Nephron (organoid): ENCODE data around the gene ADCK1.
"Not testable (repeated sequence)": the region's sequence is repeated elsewhere in the genome, so short reads cannot be mapped to it uniquely, and the experiment has no call there.

Experiments used
- H3K27ac Mint-ChIP-seq, 3 experiments: 2 replicates each; pipeline ENCODE4 v1.8.0; 2020; ENCODE audit warnings: mixed read lengths in 3 of 3, mild to moderate bottlenecking in 2 of 3, moderate library complexity in 1 of 3
- H3K27me3 Mint-ChIP-seq: 2 replicates; pipeline ENCODE4 v1.8.0; 2021; ENCODE audit warnings: low read depth, mild to moderate bottlenecking, moderate library complexity, mixed read lengths
- H3K36me3 Mint-ChIP-seq: 2 replicates; pipeline ENCODE4 v1.8.0; 2020; ENCODE audit warnings: low read depth, mixed read lengths
- H3K4me1 Mint-ChIP-seq: 2 replicates; pipeline ENCODE4 v1.8.0; 2020; ENCODE audit warnings: mixed read lengths
- H3K4me3 Mint-ChIP-seq, 3 experiments: 2 replicates each; pipeline ENCODE4 v1.8.0; 2020; ENCODE audit warnings: mild to moderate bottlenecking in 3 of 3, mixed read lengths in 3 of 3, moderate library complexity in 2 of 3
- H3K9me3 Mint-ChIP-seq: 2 replicates; pipeline ENCODE4 v1.8.0; 2020; ENCODE audit warnings: mixed read lengths
- TF ChIP-seq, protein P1 (sequence below), 3 experiments: fragments of 200-600 bp; sonication (generic); IDR thresholded peaks; one replicate each; pipeline ENCODE4 v1.5.0; 2021; ENCODE audit warnings: antibody characterized with exemption in 3 of 3; ENCODE audit not compliant: unreplicated experiment in 3 of 3

ADCK1 gene

DNA sequence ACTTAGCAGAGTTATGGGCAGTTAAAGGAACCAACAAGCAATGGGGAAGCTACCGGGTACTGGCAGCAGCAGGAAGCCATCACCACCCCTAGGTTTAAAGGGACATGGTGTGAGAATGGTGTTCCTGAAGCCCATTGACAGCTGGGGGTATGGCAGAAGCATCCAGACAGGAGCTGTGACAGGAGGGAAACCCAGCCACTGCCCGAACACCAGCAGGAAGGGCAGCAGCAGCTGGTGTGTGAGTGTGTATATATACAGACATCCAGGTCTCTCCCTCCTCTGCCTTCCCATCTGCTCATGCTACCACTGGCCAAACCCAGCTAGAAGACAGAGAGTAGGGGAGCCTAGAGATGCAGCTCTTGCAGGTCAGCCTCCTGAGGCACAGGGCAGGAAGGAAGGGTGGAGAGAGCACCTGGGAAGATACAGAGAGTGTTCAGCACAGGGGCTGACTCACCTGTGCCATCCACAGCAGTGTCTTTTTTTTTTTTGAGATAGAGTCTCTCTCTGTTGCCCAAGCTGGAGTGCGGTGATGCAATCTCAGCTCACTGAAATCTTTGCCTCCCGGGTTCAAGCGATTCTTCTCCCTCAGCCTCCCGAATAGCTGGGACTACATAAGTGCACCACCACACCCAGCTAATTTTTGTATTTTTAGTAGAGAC lies 9.2 kb upstream of the ADCK1 start:
- TF ChIP-seq, protein P1, sequence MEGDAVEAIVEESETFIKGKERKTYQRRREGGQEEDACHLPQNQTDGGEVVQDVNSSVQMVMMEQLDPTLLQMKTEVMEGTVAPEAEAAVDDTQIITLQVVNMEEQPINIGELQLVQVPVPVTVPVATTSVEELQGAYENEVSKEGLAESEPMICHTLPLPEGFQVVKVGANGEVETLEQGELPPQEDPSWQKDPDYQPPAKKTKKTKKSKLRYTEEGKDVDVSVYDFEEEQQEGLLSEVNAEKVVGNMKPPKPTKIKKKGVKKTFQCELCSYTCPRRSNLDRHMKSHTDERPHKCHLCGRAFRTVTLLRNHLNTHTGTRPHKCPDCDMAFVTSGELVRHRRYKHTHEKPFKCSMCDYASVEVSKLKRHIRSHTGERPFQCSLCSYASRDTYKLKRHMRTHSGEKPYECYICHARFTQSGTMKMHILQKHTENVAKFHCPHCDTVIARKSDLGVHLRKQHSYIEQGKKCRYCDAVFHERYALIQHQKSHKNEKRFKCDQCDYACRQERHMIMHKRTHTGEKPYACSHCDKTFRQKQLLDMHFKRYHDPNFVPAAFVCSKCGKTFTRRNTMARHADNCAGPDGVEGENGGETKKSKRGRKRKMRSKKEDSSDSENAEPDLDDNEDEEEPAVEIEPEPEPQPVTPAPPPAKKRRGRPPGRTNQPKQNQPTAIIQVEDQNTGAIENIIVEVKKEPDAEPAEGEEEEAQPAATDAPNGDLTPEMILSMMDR (IDR thresholded peaks at IDR 0.05; ENCODE audit: unreplicated experiment in 3 of 3), result no peak
- H3K4me3 Mint-ChIP-seq, result no peak overlapping the region
- H3K9me3 Mint-ChIP-seq, result no peaks in the 10 kb centered on the region
- no peak overlapping the region for H3K27ac Mint-ChIP-seq
- peaks cover 4% of the 10 kb centered on the region for H3K4me1 Mint-ChIP-seq
- H3K36me3 Mint-ChIP-seq, result no peaks in the 10 kb centered on the region
- peaks cover 13% of the 10 kb centered on the region for H3K27me3 Mint-ChIP-seq

- Mint-ChIP-seq H3K4me1 (peaks cover 4% of the 10 kb centered on the region), H3K9me3 (no peaks in the 10 kb centered on the region), H3K4me3 (no peak overlapping the region), H3K27ac (no peak overlapping the region), H3K27me3 (peaks cover 14% of the 10 kb centered on the region), H3K36me3 (no peaks in the 10 kb centered on the region)
- TF ChIP-seq, protein P1 (IDR thresholded peaks at IDR 0.05; ENCODE audit: unreplicated experiment in 3 of 3), result no peak
These were observed 8.7 kb upstream of the ADCK1 start for GRCh38 chr14:77791225-77791600.

DNA sequence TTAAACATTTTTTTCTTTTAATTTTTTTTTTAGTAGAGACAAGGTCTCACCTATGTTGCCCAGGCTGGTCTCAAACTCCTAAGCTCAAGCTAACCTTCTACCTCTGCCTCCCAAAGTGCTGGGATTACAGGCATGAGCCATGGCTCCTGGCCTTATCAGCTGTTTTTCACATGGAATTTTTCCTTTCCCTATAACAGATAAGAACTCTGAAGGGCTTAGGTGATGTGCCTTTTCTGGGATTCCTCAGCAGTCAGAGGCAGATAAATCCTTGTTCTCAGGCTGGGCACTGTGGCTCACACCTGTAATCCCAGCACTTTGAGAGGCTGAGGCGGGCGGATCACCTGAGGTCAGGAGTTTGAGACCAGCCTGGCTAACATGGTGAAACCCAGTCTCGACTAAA lies 6.7 kb upstream of the ADCK1 start:
- H3K4me3 Mint-ChIP-seq, H3K9me3 Mint-ChIP-seq, H3K4me1 Mint-ChIP-seq, H3K27ac Mint-ChIP-seq, H3K36me3 Mint-ChIP-seq: not testable (repeated sequence)
- peaks cover 18% of the 10 kb centered on the region for H3K27me3 Mint-ChIP-seq

DNA sequence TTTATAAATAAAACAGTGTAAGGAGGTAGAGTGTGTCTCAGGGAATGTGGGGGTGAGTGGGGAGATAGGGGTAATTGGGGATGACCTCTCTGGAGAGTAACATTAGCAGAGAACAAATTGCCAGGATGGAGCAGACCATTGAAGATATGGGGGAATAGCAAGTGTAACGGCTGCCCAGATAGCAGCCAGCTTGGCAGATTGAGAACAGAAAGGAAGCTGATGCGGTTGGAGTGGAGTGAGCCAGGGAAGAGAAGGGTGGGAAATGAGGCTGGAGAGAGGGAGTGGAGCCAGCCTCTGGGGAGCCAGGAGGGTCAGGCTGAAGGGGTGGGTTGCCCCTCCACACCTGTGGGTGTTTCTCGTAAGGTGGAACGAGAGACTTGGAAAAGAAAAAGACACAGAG lies 5.6 kb upstream of the ADCK1 start:
- H3K9me3 Mint-ChIP-seq, result no peaks in the 10 kb centered on the region
- H3K36me3 Mint-ChIP-seq, result no peaks in the 10 kb centered on the region
- H3K27ac Mint-ChIP-seq, result no peak overlapping the region
- TF ChIP-seq, protein P1 (IDR thresholded peaks at IDR 0.05; ENCODE audit: unreplicated experiment in 3 of 3), result no peak
- H3K27me3 Mint-ChIP-seq, result peaks cover 18% of the 10 kb centered on the region
- peaks cover 4% of the 10 kb centered on the region for H3K4me1 Mint-ChIP-seq
- no peak overlapping the region for H3K4me3 Mint-ChIP-seq

DNA sequence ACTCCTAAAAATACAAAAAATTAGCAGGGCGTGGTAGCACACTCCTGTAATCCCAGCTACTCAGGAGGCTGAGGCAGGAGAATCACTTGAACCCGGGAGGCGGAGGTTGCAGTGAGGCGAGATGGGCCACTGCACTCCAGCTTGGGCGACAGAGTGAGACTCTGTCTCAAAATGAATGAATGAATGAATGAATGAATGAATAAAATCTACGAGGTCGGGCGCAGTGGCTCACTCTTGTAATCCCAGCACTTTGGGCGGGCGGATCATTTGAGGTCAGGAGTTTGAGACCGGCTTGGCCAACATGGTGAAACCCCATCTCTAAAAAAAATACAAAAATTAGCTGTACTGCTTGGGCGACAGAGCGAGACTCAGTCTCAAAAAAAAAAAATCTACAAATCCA lies 453 bp upstream of the ADCK1 start:
- not testable (repeated sequence) for H3K27me3 Mint-ChIP-seq, H3K36me3 Mint-ChIP-seq, H3K4me1 Mint-ChIP-seq, H3K9me3 Mint-ChIP-seq
- Mint-ChIP-seq H3K27ac (peak overlapping the region in 2 of 3 experiments; percentile 63 to 74), H3K4me3 (peak overlapping the region; percentile 88 to 89 (median 88))

DNA sequence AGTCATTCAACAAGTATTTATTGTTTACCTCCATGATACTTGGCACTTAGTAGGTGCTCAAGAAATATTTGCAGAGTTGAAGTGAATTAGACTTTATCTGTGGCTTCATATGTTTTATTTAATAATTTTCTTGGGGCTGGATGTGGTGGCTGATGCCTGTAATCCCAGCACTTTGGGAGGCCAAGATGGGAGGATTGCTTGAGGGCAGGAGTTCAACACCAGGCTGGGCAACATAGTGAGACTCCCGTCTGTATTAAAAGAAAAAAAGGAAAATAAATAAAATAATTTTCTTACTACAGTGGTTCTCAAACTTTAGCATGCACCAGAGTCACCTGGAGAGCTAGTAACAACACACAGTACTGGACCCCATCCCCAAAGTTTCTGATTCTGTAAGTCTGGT lies 905 bp downstream of the ADCK1 start:
- TF ChIP-seq, protein P1 (IDR thresholded peaks at IDR 0.05; ENCODE audit: unreplicated experiment in 3 of 3), result no peak
- H3K36me3 Mint-ChIP-seq, result no peaks in the 10 kb centered on the region
- H3K27ac Mint-ChIP-seq, result peak overlapping the region in 2 of 3 experiments; percentile 84 to 88
- H3K9me3 Mint-ChIP-seq, result no peaks in the 10 kb centered on the region
- peak overlapping the region; percentile 88 for H3K4me3 Mint-ChIP-seq
- H3K27me3 Mint-ChIP-seq, result peaks cover 4% of the 10 kb centered on the region
- H3K4me1 Mint-ChIP-seq, result no peaks in the 10 kb centered on the region

DNA sequence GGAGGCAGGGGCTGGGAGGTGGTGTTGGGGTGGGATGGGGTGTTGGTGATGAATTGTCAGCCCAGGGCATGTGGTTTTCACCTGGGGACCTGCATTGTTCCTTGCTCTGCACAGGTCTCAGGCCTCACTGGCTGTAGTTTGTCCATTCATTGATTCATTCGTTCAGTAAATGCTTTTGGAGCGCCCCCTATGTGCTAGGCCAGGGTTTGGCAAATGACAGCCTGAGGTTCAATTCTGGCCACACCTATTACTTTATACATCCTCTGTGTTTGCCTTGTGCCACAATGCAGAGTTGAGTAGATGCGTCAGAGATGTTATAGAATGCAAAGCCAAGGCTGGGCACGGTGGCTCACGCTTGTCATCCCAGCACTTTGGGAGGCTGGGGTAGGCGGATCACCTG lies 4.7 kb downstream of the ADCK1 start:
- Mint-ChIP-seq H3K4me1 (no peaks in the 10 kb centered on the region), H3K4me3 (no peak overlapping the region), H3K27me3 (no peaks in the 10 kb centered on the region), H3K36me3 (no peaks in the 10 kb centered on the region), H3K9me3 (no peaks in the 10 kb centered on the region), H3K27ac (no peak overlapping the region)
- TF ChIP-seq, protein P1 (IDR thresholded peaks at IDR 0.05; ENCODE audit: unreplicated experiment in 3 of 3), result no peak
